Thyroid gland (tissue), 4 donors: ENCODE data around the gene COL4A1. TPM values are rescaled to one million over a fixed set of nuclear protein-coding genes. Genes with fewer than 3 reads are reported as not detected.

Experiments used
- DNase-seq, 2 donors: peaks; one replicate each; pipeline ENCODE4 v3.0.0-alpha.2; 2019
- H3K27ac ChIP-seq, 3 donors: fragments of 200-600 bp; sonication (generic); 1 replicate in 2 of 3; 2 replicates in 1 of 3; pipeline ENCODE4 v1.5.1; 2016 to 2019; ENCODE audit warnings: mild to moderate bottlenecking in 1 of 3, moderate library complexity in 1 of 3
- H3K27me3 ChIP-seq: fragments of 200-600 bp; sonication (generic); one replicate; pipeline ENCODE4 v1.5.1; 2019
- H3K36me3 ChIP-seq, 2 donors: fragments of 200-600 bp; sonication (generic); one replicate each; pipeline ENCODE4 v1.5.1; 2016 to 2019
- H3K4me1 ChIP-seq, 2 donors: fragments of 200-600 bp; sonication (generic); one replicate each; pipeline ENCODE4 v1.5.1; 2017 to 2019
- H3K4me3 ChIP-seq, 3 donors: fragments of 200-600 bp; sonication (generic); replicated peaks in 1 of 3; 1 replicate in 2 of 3; 2 replicates in 1 of 3; pipeline ENCODE4 v1.5.1; 2016; ENCODE audit warnings: mild to moderate bottlenecking in 1 of 3
- H3K9me3 ChIP-seq: fragments of 200-600 bp; sonication (generic); one replicate; pipeline ENCODE4 v1.5.1; 2017
- POLR2A ChIP-seq, 2 donors: fragments of 450-650 bp; IDR thresholded peaks; one replicate each; pipeline ENCODE4 v1.6.1; 2017; ENCODE audit warnings: antibody characterized with exemption in 2 of 2, mild to moderate bottlenecking in 2 of 2, moderate library complexity in 1 of 2
- WGBS, 2 donors: methylation state at CpG; one replicate each; pipeline ENCODE4 v1.1.5; 2017; 5-methylcytosine and 5-hydroxymethylcytosine counted together
- intact Hi-C: fragments of 100-400 bp; cut with DNase I; formaldehyde crosslinking; loops from one replicate; pipeline ENCODE4 v1.15.1; 2023
- total RNA-seq, 4 donors: library from RNA; depleted of rRNA; stranded (reverse); fragments of >200 nt; gene quantifications; one replicate each; pipeline ENCODE4 v1.2.3, GENCODE V29; 2016
- TF ChIP-seq, protein P1 (sequence below), 6 experiments: fragments of 200-600 bp in 3 of 6; fragments of 450-650 bp in 3 of 6; sonication (generic) in 3 of 6; IDR thresholded peaks; one replicate each; pipeline ENCODE4 v1.5.1; 2016 to 2019; ENCODE audit warnings: antibody characterized with exemption in 6 of 6, mild to moderate bottlenecking in 2 of 6, inconsistent platforms in 1 of 6, moderate library complexity in 1 of 6

The COL4A1 gene
- total RNA-seq, 4 donors from 2014 or later, result 71.3 to 161 (median 112) TPM

DNA sequence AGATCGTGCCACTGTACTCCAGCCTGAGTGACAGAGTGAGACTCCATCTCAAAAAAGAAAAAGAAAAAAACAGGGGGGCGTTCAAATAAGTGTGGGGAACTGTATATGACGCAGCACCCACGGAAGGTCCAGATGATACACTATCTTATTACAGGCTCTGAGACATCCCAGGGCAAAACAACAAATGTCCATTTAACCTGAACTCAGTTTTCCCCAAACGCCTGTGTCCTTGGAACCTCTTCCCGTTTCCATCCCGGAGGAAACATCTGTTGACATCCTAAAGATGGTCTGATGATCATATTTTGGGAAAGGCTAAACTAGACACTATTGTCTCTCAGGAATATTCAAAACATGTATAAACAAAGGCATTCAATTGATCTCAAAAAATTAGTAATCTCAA is 72.4 kb downstream of the COL4A1 start:
- 73 to 82% methylated on average over 7 of the region's 7 CpGs for WGBS, 2 donors
- H3K27ac ChIP-seq, result peak overlapping the region; percentile 30 to 75 (median 62)
- TF ChIP-seq POLR2A (IDR thresholded peaks at IDR 0.05), result no peak
- TF ChIP-seq, protein P1, sequence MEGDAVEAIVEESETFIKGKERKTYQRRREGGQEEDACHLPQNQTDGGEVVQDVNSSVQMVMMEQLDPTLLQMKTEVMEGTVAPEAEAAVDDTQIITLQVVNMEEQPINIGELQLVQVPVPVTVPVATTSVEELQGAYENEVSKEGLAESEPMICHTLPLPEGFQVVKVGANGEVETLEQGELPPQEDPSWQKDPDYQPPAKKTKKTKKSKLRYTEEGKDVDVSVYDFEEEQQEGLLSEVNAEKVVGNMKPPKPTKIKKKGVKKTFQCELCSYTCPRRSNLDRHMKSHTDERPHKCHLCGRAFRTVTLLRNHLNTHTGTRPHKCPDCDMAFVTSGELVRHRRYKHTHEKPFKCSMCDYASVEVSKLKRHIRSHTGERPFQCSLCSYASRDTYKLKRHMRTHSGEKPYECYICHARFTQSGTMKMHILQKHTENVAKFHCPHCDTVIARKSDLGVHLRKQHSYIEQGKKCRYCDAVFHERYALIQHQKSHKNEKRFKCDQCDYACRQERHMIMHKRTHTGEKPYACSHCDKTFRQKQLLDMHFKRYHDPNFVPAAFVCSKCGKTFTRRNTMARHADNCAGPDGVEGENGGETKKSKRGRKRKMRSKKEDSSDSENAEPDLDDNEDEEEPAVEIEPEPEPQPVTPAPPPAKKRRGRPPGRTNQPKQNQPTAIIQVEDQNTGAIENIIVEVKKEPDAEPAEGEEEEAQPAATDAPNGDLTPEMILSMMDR (IDR thresholded peaks at IDR 0.05), result no peak
- peaks cover 6 to 32% of the 10 kb centered on the region in 2 donors for H3K4me1 ChIP-seq
- H3K4me3 ChIP-seq, result no peak overlapping the region
- intact Hi-C loops, result no loop called here
- no peaks in the 10 kb centered on the region for H3K9me3 ChIP-seq
- DNase-seq, result no peak
- H3K36me3 ChIP-seq, result no peaks in the 10 kb centered on the region
- H3K27me3 ChIP-seq, result no peaks in the 10 kb centered on the region

DNA sequence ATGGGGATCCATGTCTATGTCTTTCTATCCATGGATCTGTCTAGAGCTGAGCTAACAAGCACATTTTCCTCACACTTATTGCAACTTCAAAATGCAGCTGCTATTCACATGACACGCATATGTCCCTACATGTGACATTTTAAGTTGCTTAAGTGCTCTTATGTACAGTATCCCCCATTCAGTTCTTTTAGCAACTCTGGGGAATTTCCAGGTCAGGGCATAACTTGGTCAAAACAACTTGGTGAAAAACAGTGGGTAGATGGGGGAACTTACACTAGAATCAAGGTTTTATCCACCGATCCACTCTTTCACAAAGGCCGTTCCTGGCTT is 73.0 kb downstream of the COL4A1 start:
- no peaks in the 10 kb centered on the region for H3K36me3 ChIP-seq
- no peaks in the 10 kb centered on the region for H3K9me3 ChIP-seq
- H3K4me3 ChIP-seq, result no peak overlapping the region
- H3K4me1 ChIP-seq, result peaks cover 6 to 29% of the 10 kb centered on the region in 2 donors
- H3K27ac ChIP-seq, result peak overlapping the region; percentile 30 to 75 (median 62)
- TF ChIP-seq, protein P1 (IDR thresholded peaks at IDR 0.05), result no peak
- TF ChIP-seq POLR2A (IDR thresholded peaks at IDR 0.05), result no peak
- intact Hi-C loops, result no loop called here
- no peak for DNase-seq
- H3K27me3 ChIP-seq, result no peaks in the 10 kb centered on the region
- 49 to 52% methylated on average over 3 of the region's 3 CpGs for WGBS, 2 donors

DNA sequence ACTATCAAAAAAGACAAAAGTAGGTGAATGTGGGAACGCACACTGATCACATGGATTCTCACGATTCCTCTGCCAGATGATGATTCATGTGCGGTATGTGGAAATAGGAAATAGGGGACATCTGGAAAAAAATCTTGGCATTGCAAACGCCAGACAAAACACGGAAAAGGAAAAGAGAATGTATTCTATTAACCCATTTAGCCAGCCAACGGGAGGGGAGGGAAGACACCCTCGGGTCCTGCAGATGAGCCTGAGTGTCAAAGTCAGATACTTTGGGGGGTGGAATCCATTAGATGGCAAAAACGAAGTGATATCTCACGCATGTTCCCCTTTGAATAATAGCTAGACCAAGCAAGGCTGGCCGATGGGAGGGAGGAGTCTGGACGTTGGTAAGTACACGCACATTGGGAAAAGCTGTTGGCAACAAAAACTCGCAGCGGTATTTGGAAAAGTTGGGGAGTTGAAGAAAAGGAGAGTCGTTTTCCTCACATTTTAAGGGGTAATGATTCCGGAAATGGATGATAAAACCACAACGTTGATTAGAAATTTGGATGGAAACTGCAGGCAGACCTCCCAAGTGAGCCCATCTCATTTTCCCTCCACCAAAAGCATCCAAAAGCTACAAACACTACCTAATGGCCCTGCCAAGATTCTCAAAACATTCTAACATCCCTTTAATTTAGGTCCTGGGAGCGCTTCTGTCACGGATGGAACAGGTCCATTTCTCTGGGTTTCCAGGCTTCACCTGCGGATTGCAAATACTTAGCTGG is 73.6 kb downstream of the COL4A1 start:
- peaks cover 2 to 24% of the 10 kb centered on the region in 2 donors for H3K4me1 ChIP-seq
- intact Hi-C loops, result no loop called here

DNA sequence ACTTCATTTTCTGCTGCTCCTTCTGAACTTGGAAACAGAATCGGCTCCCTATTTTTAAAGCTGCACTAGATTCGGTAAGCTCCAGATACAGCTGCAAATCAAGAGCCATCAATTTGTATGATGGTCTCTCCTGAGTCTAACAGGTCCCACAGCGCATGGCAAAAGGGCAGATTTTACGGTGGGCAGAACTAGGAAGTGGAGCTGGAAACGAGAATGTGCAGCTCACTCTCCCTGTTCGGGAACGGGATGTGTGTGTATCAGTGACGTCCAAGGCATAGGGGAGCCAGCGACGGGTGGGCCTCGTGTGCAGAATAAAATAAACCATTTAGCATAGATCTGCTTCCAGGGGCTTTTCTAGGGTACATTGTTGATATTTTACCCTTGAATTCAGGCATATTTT is 74.2 kb downstream of the COL4A1 start:
- peaks cover 0 to 18% of the 10 kb centered on the region in 2 donors for H3K4me1 ChIP-seq
- DNase-seq, result no peak
- WGBS, 2 donors, result 65% methylated on average over 11 of the region's 11 CpGs

More for the DNA sequence above, 73.6 kb downstream of the COL4A1 start:
- no peak overlapping the region for H3K4me3 ChIP-seq
- no peaks in the 10 kb centered on the region for H3K9me3 ChIP-seq
- WGBS, 2 donors, result 59 to 66% methylated on average over 20 of the region's 20 CpGs
- H3K27me3 ChIP-seq, result no peaks in the 10 kb centered on the region
- TF ChIP-seq, protein P1 (IDR thresholded peaks at IDR 0.05), result no peak
- TF ChIP-seq POLR2A (IDR thresholded peaks at IDR 0.05), result no peak
- DNase-seq, result peak in 1 of 2 donors; percentile 26
- H3K36me3 ChIP-seq, result no peaks in the 10 kb centered on the region
- H3K27ac ChIP-seq, result peak overlapping the region; percentile 47 to 75 (median 62)

DNA sequence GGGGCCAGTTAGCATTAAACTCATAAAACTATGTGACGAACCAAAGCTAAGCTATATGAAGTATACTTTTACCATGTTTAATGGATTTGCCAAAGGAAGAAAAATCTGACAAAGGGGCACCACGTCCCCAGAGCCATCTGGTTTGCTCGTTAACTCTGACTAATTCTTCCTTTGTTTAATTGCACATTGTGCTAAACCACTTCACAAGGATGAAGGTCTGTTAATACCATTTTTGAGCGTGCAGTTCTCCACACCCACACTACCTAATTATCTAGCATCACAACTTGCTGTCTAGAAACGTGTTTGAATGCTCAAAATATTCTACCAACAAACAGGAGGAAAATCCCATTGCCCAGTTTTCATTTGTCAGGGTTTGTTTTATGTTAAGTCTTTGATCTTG is 74.8 kb downstream of the COL4A1 start:
- Histone ChIP-seq H3K4me1 (peaks cover 0 to 11% of the 10 kb centered on the region in 2 donors), H3K9me3 (no peaks in the 10 kb centered on the region), H3K4me3 (no peak overlapping the region), H3K27me3 (no peaks in the 10 kb centered on the region), H3K27ac (peak overlapping the region; percentile 47 to 75 (median 62)), H3K36me3 (no peaks in the 10 kb centered on the region)
- WGBS, 2 donors, result 77 to 85% methylated on average over 5 of the region's 5 CpGs
- DNase-seq, result no peak
- TF ChIP-seq, protein P1 (IDR thresholded peaks at IDR 0.05), result no peak
- TF ChIP-seq POLR2A (IDR thresholded peaks at IDR 0.05), result no peak
- intact Hi-C loops, result no loop called here

More for the DNA sequence above, 74.2 kb downstream of the COL4A1 start:
- Histone ChIP-seq H3K4me3 (no peak overlapping the region), H3K36me3 (no peaks in the 10 kb centered on the region), H3K27me3 (no peaks in the 10 kb centered on the region), H3K27ac (peak overlapping the region; percentile 47 to 75 (median 62)), H3K9me3 (no peaks in the 10 kb centered on the region)
- intact Hi-C loops, result no loop called here
- TF ChIP-seq, protein P1 (IDR thresholded peaks at IDR 0.05), result no peak
- no peak for TF ChIP-seq POLR2A (IDR thresholded peaks at IDR 0.05)
